IPS-NIHi7 (cell line): ENCODE measurements around the gene ST3GAL4.

Source experiments
- DNase-seq: peaks from one replicate; pipeline ENCODE4 v3.0.0; 2012; ENCODE audit warnings: mixed read lengths; ENCODE audit errors: extremely low spot score

Gene ST3GAL4

DNA sequence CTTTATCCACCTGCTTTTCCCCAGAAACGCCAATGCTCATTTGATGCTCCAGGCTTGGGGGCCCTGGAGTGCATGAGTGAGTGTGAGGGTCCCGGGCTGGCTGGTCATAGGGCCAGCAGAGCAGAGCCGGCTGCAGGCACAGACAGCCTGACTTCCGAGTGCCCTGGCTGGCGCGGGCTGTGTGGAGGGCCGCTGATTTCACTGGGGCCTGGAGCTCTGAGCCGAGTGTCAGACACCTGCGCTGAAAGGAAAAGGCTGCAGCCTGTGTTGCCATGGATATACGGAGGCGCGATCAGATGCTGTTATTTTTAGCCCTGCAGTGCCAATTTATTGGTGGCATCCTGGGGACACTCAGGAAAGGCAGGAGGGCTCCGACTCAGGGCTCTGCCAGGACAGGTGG is 87.6 kb downstream of the ST3GAL4 start:
- DNase-seq = no peak

DNA sequence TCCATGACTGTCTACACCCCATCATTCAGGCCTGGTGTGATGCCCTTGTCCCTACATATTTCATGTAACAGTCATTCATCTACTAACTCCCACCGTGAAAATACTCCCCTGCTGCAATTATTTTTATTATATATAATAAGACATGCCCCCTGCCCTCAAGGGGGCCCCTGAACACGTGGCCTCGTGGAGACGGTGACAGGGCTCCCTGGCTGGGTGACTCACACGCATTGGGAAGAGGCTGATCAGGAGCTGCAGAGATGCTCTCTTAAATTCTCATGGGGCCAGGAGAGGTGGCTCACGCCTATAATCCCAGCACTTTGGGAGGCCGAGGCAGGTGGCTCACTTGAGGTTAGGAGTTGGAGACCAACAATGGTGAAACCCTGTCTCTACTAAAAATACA is 88.6 kb downstream of the ST3GAL4 start:
- DNase-seq = no peak

DNA sequence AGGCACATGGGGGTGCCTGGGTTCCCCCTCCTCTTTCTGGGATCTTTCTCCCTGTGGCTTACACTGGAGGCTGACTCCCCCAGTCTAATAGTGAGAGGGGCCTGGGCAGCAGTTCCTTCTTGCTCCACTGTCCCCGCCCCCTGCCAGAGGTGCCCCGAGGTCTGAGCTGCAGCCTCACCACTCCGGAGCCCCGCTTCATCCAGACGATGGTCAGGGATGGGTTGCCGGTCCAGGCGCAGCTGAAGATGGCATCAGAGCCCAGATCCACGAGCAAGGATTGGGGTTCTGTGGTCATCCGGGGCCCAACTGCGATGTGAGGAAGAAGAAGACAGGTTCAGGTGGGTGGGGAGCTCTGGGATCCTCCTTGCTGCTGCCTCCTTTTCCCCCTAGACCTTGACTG is 91.1 kb downstream of the ST3GAL4 start:
- no peak for DNase-seq

DNA sequence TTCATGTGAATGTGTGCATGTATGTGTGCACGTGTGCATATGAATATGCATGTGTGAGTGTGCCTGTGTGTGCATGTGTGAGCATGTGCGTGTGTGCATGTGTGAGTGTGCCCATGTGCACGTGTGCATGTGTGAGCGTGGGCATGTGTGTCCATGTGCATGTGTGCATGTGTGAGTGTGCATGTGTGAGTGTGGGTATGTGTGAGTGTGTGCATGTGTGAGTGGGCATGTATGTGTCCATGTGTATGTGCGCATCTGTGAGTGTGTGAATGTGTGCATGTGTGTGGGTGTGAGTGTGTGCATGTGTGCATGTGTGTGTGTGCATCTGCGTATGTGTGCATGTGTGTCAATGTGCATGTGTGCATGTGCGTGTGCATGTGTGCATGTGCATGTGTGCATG is 94.7 kb downstream of the ST3GAL4 start:
- DNase-seq = no peak

DNA sequence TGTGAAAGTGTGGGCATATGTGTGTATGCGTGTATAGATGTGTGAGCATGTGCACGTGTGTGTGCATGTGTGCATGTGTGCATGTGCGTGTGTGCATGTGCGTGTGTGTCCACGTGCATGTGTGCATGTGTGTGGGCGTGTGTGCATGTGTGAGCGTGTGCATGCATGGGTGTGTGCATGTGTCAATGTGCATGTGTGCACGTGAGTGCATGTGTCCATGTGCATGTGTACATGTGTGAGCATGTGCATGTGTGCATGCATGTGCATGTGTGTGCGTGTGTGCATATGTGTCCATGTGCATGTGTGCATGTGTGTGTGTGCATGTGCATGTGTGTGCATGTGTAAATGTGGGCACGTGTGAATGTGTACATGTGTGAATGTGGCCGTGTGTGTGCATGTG is 95.3 kb downstream of the ST3GAL4 start:
- DNase-seq = no peak

DNA sequence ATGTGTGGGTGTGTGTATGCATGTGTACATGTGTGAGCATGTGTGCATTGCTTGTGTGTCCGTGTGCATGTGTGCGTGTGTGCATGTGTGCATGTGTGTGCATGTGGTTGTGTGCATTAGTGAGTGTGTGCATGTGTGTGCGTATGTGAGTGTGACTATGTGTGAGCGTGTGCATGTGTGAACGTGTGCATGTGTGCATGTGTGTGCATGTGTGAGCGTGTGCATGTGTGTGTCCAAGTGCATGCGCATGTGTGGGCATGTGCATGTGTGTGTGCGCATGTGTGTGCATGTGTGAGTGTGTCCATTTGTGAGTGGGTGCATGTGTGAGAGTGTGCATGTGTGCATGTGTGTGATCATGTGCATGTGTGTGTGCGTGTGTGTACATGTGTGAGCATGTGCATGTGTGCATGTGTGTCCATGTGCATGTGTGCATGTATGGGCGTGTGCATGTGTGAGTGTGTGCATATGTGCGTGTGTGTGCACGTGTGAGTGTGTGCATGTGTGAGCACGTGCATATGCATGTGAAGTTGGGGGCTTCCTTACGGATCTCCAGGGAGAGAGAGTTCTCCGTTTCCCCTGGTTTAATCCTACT is 95.8 kb downstream of the ST3GAL4 start:
- no peak for DNase-seq

DNA sequence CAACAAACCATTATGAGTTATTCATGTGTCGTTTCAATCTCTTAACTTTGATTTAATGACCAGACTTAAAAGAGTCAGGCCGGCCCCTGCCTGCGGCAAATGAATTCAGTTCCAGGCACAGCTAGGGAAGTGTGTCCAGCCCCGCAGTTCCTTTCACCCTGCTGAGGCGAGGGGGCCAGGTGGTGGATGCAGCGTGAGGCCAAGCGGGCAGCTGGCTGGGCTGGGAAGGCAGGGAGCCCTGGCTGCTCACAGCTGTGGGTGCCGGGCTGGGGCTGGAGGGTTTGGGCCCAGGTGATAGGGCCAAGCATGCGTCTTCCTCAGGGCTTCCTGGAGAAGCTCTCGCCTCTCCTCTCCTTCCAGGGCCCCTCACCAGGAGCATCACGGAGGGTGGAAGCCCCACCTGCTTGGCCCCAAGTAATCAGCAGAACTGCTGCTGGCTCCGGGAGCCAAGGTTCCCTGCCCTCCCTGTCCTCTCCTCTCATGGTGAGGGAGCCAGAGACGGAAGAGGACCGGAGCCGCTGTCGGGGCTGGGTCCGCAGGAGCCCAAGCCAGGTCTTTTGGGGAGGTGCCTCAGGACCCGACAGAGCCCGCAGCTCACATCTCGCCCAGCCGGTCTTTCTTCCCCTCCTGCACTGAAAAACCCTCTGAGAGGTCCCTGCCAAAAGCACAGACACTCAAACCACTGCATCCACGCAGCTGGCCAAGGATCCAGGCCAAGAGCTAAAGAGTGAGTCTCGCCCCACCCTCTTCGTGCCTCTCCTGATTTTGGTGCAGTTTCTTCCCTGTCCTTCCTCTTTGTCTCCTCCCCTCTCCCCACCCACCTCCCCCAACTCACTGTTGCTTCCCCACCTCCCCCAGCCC is 97.0 kb downstream of the ST3GAL4 start:
- no peak for DNase-seq

DNA sequence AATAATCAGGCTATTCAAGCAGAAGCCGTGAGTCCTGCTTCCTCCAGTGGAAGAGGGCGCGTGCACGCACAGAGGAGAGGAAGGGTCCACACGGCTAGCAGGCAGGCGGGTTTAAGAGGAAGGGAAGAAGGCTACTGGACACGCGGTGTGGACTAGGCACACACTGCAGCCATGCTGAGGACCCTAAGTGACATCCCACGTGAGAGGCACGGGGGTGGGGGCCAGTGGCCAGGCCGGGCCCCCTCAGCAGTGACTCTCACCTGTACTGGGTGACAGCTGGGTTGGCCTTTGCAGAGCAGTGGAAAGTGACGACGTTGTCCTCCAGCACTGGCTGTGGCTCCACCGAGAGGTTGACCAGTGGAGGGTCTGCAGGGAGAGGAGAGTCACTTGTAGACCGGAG is 100.6 kb downstream of the ST3GAL4 start:
- no peak for DNase-seq

DNA sequence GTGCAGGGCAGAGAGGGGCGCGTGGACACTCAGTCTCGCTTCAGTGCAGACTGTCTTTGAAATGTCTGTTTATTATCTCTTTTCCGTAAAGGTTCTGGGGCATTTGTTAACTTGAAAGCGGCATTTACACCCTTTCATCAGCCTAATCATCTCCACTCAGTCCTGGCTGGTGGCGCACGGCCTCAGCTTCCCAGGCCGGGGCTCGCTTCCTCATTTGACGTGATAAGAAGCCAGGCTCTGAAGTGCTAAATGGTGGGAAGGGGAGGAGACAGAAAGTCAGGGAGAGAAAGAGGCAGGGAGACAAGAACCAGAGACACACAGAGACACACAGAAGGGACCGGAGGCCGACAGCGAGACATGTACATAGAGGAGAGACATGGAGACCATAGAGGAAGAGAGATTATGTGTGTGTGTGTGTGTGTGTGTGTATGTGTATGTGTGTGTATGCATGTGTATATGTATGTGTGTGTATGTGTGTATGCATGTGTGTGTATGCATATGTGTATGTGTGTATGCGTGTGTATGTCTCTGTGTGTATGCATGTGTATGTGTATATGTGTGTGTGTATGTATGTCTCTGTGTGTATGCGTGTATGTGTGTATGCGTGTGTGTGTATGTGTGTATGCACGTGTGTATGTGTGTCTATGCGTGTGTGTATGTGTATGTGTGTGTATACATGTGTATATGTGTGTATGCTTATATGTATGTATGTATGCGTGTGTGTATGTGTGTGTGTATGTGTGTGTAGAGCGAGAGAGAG is 101.5 kb downstream of the ST3GAL4 start:
- DNase-seq = no peak

DNA sequence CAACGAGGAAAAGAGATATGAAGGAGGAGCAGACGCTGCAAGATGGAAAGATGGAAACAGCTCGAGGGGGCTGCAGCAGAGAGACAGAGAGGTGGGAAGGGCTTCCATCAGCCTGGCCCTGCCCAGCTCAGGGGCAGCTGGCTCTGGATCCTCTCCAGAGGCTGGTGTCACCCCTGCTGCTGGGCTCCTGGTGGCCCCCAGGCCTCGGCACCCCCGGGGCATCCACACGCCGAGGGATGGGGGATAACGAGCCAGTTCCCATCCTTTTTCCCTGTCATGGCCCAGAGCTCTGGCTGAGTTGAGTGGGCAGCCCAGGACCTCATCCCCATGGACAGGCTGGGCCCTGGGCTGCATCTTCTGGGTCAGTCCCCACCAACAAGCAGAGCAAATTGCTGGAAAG is 102.3 kb downstream of the ST3GAL4 start:
- no peak for DNase-seq

DNA sequence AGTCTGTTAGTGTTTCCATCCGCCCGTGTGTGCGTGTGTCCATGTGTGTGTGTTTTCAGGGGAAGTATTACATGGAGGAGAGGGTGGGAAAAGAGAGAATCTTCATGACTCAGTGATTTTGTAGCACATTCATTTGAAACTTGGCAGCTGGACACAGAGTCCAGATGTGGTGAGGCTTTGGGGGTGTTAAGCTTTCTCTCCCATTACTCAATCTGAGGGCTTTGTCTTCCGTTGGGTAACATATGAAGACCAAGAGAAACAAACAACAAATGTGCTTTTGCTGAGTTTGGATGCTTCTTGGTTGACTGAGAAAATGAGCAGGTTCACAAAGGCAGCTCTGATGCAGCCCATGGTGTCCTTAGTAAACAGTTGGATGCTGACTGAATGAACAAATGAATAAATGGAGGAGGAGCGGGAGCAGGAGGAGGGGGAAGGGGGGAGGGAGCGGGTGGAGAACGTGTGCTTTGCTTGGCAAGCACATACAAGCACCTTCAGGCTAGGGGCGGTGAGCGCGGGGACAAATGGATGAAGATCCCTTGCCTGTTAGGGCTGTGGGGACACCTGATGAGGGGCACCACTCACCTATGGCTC is 104.3 kb downstream of the ST3GAL4 start:
- no peak for DNase-seq

DNA sequence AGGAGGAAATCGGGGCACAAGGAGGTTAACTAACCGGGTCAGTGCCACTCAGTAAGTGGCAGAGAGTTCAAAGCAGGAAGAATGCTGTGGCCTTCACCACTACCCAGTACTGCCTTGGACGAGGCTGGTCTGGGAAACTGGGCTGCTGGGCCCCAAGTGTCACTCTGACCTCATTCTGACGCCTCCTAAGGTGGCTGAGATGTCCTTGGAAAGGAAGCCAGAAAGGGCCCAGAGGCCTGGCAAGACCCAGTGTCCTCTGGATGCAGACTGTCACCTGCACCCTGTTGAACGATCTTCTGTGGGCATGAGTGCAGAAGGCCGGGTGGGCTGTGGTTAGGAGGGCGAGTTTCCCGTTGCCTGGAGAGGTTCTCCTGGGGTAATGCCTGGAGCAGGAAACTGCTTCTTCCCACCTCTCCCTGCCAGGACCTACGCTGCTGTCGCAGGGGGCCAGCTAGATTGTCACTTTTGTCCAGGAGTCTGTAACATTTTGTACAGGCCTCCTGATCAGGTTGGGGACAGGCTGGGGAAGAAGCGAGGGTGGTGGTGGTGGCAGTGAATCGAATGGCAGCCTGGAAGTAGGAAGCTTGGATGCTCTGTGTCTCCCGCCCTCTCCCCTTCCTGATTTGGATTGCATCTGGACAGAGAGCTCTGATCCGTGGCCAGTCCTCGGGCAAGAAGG is 105.1 kb downstream of the ST3GAL4 start:
- DNase-seq = no peak

DNA sequence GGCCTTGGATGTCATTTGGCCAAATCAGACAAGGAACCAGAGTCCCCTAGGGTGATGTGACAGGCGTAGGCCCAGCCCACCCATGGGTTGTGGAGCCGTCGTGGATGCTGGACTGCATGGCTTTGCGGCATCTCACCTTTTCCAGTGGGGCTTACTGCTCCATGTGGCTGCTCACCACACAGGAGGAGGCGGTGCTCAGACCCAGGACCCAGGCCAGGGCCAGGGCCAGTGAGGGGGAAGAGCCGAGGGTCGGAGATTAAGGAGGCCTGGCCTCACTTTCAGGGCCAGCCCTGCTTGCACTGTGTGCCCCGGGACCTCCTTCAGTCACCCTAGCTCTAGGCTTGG is 105.6 kb downstream of the ST3GAL4 start:
- no peak for DNase-seq

DNA sequence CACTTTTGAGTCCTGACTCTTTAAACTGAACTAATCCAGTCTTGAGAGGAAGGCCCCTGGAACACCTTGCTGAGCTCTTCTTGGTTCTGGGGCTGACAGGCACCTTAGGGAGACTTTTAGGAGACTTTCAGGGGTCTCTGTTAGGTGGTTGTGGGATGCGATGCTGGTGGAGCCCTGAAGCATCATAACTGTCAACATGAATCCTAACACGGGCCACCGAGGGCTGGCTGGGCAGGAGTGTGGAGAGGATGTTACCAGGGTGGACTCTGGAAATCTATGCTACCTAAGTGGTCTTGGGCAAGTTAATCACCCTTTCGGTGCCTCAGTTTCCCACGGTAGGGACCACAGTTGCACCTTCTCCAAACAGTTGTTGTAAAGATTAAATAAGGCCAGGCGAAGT is 106.5 kb downstream of the ST3GAL4 start:
- DNase-seq = no peak

DNA sequence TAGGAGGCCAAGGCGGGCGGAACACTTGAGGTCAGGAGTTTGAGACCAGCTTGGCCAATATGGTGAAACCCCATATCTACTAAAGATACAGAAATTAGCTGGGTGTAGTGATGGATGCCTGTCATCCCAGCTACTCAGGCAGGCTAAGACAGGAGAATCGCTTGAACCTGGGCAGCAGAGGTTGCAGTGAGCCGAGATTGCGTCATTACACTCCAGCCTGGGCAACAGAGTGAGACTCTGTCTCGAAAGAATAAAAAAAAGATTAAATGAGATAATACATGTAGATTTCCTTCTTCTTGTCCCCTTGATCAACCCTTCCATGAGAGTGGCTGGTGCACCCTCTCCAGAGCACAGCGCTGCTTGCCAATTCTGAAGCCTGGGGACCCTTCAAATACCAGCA is 106.9 kb downstream of the ST3GAL4 start:
- no peak for DNase-seq
